DOHH2 (cell line): ENCODE data around the gene PTPN12.
"Not testable (repeated sequence)": the region's sequence is repeated elsewhere in the genome, so short reads cannot be mapped to it uniquely, and the experiment has no call there.

Source experiments
- H3F3A ChIP-seq: fragments of 200-600 bp; sonication (generic), shearing (Covaris generic); 2 replicates; pipeline ENCODE4 v1.6.0; 2016; ENCODE audit warnings: antibody characterized with exemption, mild to moderate bottlenecking; ENCODE audit not compliant: control insufficient read depth, insufficient read depth
- H3K27ac ChIP-seq: fragments of 200-600 bp; sonication (generic); 2 replicates; pipeline ENCODE4 v1.5.1; 2014; ENCODE audit warnings: low read depth, mild to moderate bottlenecking, low read length, moderate library complexity
- H3K27me3 ChIP-seq: fragments of 200-600 bp; sonication (generic); 2 replicates; pipeline ENCODE4 v1.6.1; 2014; ENCODE audit warnings: mild to moderate bottlenecking, low read length, mixed read lengths; ENCODE audit not compliant: control insufficient read depth
- H3K36me3 ChIP-seq: fragments of 200-600 bp; sonication (generic); 2 replicates; pipeline ENCODE4 v1.6.1; 2014; ENCODE audit warnings: mild to moderate bottlenecking, low read length, moderate library complexity, mixed read lengths; ENCODE audit not compliant: control insufficient read depth
- H3K4me1 ChIP-seq: fragments of 200-600 bp; sonication (generic); 2 replicates; pipeline ENCODE4 v1.6.1; 2014; ENCODE audit warnings: mild to moderate bottlenecking, low read length, mixed read lengths; ENCODE audit not compliant: control insufficient read depth
- H3K4me2 ChIP-seq: fragments of 200-600 bp; sonication (generic); 2 replicates; pipeline ENCODE4 v1.6.0; 2014; ENCODE audit warnings: mild to moderate bottlenecking, low read length, moderate library complexity
- H3K4me3 ChIP-seq: fragments of 200-600 bp; sonication (generic); 2 replicates; pipeline ENCODE4 v1.5.1; 2014; ENCODE audit warnings: mild to moderate bottlenecking, low read length, mixed read lengths
- H3K79me2 ChIP-seq: fragments of 200-600 bp; sonication (generic); 2 replicates; pipeline ENCODE4 v1.6.1; 2014; ENCODE audit warnings: mild to moderate bottlenecking, low read length, mixed read lengths; ENCODE audit not compliant: control insufficient read depth
- H3K9me2 ChIP-seq: fragments of 200-600 bp; sonication (generic); replicated peaks from 2 replicates; pipeline ENCODE4 v1.6.1; 2014; ENCODE audit warnings: mild to moderate bottlenecking, low read length, mixed read lengths; ENCODE audit not compliant: control insufficient read depth
- H3K9me3 ChIP-seq: fragments of 200-600 bp; sonication (generic); 2 replicates; pipeline ENCODE4 v1.6.1; 2014; ENCODE audit warnings: antibody characterized with exemption, low read length, mixed read lengths; ENCODE audit not compliant: control insufficient read depth, insufficient read depth
- H4K20me1 ChIP-seq: fragments of 200-600 bp; sonication (generic); 2 replicates; pipeline ENCODE4 v1.6.0; 2014; ENCODE audit warnings: low read depth, mild to moderate bottlenecking, antibody characterized with exemption, low read length, moderate library complexity; ENCODE audit not compliant: control insufficient read depth, insufficient read depth
- CTCF ChIP-seq: fragments of 200-600 bp; sonication (generic); IDR thresholded peaks from one replicate; pipeline ENCODE4 v1.5.1; 2014; ENCODE audit warnings: antibody characterized with exemption, mild to moderate bottlenecking, low read depth, low read length; ENCODE audit not compliant: poor library complexity, severe bottlenecking
- EZH2phosphoT487 ChIP-seq: fragments of 200-600 bp; sonication (generic); IDR thresholded peaks from 2 replicates; pipeline ENCODE4 v1.6.1; 2017; ENCODE audit warnings: borderline replicate concordance, mild to moderate bottlenecking, antibody characterized with exemption, low read length, moderate library complexity, mixed read lengths

The PTPN12 gene

GRCh38 chr7:77649716-77650349 is 112.7 kb downstream of the PTPN12 start:
- no peaks in the 10 kb centered on the region for H3K4me1 ChIP-seq
- no peaks in the 10 kb centered on the region for H3K36me3 ChIP-seq
- H3K27ac ChIP-seq, result no peak overlapping the region
- no peaks in the 10 kb centered on the region for H3K79me2 ChIP-seq
- H4K20me1 ChIP-seq, result no peaks in the 10 kb centered on the region
- H3K4me3 ChIP-seq, result no peak overlapping the region
- TF ChIP-seq EZH2phosphoT487 (no peak), CTCF (no peak)
- no peaks in the 10 kb centered on the region for H3K9me2 ChIP-seq
- no peak overlapping the region for H3K4me2 ChIP-seq
- no peaks in the 10 kb centered on the region for H3K27me3 ChIP-seq
- 0 out of 2 replicates have a peak, but pooled peaks cover 3% of the 10 kb centered on the region for H3F3A ChIP-seq
- no peaks in the 10 kb centered on the region for H3K9me3 ChIP-seq

- TF ChIP-seq CTCF, result peak; percentile 85
- TF ChIP-seq EZH2phosphoT487, result no peak
- no peak overlapping the region for H3K27ac ChIP-seq
Observed at GRCh38 chr7:77651575-77652162, 114.6 kb downstream of the PTPN12 start.

GRCh38 chr7:77652826-77653225 is 115.7 kb downstream of the PTPN12 start:
- not testable (repeated sequence) for H3K9me3 ChIP-seq, H3K27ac ChIP-seq, H3K4me3 ChIP-seq, H3K27me3 ChIP-seq, H3F3A ChIP-seq, H3K36me3 ChIP-seq, H3K79me2 ChIP-seq, H3K4me1 ChIP-seq, H3K4me2 ChIP-seq, H4K20me1 ChIP-seq, H3K9me2 ChIP-seq

More at GRCh38 chr7:77651575-77652162, 114.6 kb downstream of the PTPN12 start:
- Histone ChIP-seq H3K4me2 (no peak overlapping the region), H3K79me2 (no peaks in the 10 kb centered on the region), H3K27me3 (no peaks in the 10 kb centered on the region), H4K20me1 (no peaks in the 10 kb centered on the region), H3K4me1 (no peaks in the 10 kb centered on the region), H3K36me3 (no peaks in the 10 kb centered on the region), H3K9me2 (no peaks in the 10 kb centered on the region), H3K4me3 (no peak overlapping the region), H3K9me3 (no peaks in the 10 kb centered on the region), H3F3A (0 out of 2 replicates have a peak, but pooled peaks cover 3% of the 10 kb centered on the region)

GRCh38 chr7:77653572-77653971 is 116.5 kb downstream of the PTPN12 start:
- Histone ChIP-seq H3K27ac (no peak overlapping the region), H3K4me2 (no peak overlapping the region), H3K9me2 (no peaks in the 10 kb centered on the region), H3F3A (0 out of 2 replicates have a peak, but pooled peaks cover 3% of the 10 kb centered on the region), H4K20me1 (no peaks in the 10 kb centered on the region), H3K4me1 (no peaks in the 10 kb centered on the region), H3K4me3 (no peak overlapping the region), H3K27me3 (no peaks in the 10 kb centered on the region), H3K9me3 (no peaks in the 10 kb centered on the region), H3K79me2 (no peaks in the 10 kb centered on the region), H3K36me3 (no peaks in the 10 kb centered on the region)
- TF ChIP-seq EZH2phosphoT487 (no peak), CTCF (no peak)
